ENCODE measurements around the gene KCNQ1OT1.

KCNQ1OT1 gene

DNA sequence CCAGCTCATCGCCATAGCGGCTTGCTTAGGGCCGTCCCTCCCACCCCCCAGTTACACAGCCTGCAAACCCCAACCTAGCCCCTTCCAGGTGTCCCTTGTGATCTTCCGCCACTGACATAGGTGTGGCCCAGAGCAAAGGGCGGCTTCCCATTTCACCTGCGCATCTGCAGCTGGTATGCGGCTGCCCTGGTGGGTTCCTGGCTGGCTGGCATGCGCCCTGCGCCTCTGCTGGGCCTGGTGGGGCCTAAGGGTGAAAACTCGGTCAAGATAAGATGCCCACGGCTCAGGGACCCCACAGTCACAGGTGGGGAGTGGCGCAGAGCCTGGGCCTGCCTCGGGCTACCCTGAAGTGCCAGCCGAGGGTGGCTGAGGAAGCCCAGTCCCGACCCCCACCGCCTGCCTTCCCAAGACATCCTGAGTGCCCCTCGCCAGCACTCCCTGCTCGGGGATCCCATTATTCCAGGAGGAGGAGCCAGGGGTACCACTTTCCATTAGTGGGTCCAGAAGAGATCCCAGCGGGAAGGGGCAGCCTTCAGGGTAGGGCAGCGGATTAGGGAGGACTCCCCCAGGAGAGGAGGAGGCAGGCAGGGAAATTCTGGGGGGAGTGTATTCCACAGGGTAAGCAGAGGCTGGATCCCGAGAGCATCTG lies 36.9 kb upstream of the KCNQ1OT1 start:
- DNase-seq = no peak

DNA sequence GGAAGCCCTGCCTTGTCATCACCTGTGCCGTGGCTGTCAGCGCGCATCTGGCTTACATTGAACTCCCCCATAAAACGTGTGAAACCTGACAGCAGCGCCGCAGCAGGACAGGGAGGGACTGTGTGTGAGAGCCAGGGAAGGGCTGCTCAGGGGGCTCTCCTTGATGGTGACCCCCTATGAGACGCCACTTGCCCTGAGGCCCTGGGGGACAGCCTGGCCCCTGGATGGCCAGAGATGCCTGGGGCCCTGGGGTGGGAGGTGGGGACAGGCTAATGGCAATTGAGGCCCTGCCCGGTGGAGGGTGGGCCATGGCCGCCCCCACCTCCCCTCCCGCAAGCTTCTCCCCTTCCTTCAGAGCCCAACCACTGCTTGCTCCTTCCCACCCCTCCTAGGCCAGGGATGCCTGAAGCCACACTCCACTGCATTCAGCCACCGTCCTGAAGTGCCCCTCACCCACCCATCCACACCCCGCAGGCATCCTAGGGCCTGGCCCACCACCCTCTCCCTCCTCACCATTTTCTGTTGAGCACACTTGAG lies 35.3 kb upstream of the KCNQ1OT1 start:
- no peak for DNase-seq

DNA sequence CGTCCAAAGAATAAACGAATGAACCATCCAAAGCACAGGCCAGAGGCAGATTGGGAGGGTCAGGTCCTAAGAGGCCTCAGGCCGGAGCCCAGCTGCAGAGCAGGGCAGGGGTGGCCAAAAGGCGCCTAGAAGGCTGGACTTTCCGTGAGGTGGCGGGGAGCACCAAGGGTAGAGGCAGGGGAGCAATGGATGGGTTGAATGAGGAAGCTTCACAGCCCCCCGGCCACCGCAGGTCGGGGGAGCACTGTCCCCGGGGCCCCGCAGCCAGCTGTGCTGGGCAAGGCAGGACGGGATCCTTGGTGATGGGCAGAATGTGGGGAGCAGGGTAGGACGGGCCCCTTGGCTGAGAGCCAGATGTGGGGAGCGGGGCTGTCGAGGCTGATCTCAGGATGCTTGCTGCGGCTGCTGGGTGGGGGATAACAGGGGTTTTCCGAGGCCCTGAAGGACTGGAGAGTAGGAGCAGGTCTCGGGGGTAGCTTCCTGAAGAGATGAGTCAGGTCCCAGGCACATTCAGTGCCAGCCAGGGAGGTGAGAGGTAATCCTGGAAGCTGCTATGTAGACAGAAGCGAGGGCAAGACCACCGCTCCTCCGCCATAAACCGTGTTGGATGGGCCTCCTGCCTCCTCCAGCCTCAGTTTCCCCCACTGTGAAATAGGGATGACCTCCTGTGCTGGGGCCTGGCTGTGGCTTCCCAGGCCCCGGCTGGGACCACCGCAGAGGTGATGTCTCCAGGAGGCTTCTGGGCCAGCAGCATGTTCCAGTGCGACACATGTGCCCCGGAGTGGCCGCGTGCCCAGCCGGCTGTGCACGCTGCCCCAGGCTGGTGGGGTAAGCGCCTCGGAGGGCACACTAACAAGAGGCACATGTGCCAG lies 34.6 kb upstream of the KCNQ1OT1 start:
- DNase-seq = no peak

DNA sequence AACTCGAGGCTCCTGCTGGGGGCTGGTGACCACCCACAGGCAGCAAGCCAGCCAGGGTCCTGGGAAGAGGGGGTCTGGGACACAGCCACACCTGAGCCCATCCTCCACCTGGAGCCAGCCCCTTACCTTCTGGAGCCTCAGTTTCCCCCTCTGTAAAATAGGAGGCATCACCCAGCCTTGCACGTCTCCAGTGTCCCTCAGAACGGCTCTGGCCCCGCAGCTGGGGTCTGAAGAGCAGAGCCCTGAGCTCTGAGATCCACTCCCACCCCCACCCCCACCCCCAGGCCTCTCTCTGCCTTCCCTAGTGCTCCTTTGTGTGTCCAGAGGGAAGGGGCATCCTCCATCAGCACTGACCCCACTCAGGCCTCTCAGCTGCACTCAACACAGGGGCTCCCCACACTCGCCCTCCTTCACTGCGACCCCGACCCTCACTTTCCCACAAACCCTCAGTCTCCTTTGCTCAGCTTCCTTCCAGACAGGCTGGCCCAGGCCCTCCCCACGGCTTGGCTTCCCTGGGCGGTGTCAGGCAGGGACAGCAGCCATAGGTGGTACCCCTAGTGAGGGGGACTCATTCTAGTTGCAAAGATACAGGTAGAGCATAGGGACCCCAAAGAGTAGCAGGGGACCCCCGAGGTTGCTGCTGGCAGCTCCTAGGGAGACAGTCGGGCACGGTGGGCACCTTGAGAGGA lies 33.3 kb upstream of the KCNQ1OT1 start:
- no peak for DNase-seq

DNA sequence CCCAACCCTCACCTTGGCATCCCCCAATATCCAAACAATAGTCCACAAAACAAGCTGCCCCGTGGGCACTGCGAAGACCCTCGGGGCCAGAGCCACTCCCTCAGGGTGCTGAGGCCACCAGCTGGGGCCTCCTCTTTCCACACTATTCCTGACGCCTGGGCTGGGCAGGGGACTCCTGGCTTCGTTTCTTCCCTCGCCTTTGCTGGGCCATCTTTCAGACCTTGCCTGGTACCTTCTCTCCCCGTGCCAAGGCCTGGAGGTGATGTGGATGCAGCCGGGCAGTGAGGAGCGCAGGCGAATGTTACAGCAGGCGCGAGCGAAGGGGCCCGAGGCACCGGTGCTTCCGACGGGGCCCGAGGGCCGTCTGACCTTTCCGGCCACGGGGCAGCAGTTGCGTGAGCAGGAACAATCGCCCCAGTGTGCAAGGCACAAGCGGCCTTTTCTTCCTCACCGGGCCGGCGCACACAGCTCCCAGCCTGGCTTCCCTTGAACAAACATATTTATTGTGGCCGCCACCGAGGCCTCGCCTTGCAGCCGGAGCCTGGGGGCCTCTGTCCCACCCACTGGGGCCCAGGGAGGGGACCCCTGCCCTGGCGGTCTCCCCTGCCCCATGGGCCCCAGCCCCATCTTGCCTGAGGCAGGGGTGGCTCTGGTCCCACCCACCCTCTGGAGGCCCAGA lies 32.6 kb upstream of the KCNQ1OT1 start:
- DNase-seq = no peak

DNA sequence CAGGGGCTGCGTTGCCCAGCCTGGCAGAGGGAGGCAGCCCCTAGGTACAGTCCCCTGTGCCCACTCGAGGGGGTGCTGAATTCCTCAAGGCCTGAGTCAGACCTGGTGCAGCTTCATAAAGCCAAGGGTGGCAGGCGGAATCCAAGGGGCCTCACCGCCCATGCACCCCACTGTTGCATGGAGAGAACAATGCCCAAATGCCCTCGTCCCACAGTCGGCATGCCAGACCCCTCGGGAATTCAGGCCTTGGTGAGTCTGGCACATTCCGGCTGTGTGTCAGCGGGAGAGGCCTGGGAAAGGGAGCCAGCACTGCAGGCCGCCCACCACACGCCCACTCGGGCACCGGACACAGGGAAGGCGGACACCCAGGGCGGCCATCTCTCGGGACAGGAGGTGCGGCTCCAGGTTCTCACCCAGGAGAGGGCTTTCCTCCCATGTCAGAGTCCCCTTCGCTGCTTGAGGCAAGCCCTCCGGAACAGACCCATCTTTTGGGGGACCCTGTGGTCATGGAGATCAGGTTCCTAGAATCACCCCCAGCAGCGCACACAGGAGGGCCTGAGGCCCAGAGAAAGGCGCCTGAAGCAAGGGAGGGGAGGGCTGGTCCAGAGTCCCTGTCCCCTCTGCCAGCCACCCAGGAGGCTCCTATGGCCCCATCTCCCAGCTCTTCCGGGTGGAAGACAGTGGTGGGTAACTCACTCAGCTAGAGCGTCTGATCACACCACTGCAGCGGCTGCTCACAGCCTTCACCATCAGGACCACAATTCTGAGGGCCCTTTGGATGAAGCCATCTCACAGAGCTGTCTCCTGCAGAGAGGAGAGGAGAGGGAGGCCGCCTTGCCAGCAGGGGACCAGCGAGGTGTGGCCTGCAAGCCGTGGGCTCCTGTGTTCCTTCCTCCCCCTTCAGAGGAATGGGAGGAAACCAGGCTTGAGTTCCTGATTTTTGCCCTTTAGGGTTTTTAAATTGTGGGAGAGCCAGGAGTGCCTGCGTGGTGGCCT lies 31.6 kb upstream of the KCNQ1OT1 start:
- DNase-seq = no peak

DNA sequence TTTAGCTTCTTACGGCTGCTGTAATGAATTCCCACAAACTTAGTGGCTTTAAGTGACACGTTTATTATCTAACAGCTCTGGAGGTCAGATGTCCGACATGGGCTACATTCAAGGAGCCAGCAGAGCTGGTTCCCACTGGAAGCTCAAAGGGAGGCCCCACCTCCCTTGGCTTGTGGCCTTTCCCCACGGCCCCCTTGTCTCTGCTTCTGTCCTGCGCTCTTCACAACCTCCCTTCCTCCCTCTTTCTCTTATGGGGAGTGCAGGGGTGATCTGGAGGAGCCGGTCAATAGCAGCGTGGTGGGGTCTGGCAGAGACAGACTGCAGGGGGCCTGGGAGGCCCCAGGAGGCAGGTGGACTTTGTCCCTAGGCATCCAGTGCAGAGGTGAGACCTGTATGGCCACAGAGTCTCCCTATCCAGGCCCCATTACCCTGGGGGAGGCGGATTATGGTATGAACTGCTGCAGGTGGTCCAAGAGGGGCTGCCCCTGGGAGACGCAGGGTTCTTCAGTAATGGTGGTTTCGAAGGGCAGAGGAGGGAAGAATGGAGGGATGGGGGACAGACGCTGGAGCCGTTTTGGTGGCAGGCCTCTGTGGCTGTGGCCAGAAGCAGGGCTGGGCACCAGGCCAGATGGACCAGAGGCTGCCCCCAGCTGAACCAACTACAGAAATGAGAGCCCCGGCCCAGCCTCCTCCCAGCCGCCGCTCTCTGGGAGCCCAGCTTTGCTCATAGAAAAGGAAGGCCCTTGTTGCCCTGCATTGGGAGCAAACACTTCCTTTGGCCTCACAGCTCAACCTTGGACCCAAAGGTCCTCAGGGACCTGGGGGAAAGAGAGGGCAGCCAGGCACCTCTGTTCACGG lies 30.7 kb upstream of the KCNQ1OT1 start:
- DNase-seq = no peak

DNA sequence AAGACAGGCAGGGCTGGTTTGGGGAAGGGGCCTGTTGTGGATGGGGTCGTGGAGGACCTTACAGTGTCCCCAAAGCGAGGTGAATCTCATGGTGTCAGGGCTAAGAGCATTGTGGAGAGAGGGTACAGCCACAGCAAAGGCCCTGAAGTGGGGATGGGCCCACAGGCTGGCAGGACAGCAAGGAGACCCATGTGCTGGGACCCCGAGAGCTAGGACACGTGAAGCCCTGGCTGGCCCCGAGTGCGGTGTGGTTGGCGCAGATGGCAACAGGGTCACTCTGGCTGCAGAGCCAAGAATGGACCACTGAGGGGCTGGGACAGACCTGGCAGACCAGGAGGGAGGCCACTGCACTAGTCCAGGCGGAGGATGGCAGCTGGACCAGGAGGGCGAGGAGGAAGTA lies 30.0 kb upstream of the KCNQ1OT1 start:
- DNase-seq = no peak

DNA sequence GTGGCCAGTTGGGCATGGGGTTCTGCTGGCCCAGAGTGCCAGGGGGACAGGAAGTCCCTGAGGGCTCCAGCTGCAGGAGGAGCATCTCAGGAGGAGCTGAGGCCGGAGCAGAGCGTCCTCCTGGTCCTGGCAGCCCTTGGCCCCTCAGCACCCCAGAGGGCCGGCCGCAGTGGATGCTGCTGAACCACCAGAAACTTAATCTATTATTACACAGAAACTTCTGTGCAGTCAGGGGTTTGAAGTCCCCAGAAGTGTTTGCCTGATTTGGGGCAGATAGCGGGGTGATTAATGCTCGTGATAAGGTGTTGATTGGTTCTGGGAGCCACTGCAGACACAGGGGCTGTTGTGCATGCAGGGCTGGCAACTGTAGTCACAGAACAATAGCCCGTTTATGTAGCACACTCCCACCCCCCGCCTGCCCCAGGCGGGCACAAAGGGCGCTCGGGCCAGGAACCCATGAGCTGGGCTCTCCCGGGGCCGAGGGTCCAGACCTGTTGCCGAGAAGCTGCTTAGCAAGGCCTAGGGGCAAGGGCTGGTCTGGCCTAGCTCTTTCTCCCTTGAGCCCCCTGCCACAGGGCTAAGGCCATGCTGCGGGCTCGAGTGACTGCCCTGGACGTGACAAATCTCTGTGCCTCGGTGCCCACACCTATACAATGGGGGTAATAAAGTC lies 29.0 kb upstream of the KCNQ1OT1 start:
- DNase-seq = no peak

DNA sequence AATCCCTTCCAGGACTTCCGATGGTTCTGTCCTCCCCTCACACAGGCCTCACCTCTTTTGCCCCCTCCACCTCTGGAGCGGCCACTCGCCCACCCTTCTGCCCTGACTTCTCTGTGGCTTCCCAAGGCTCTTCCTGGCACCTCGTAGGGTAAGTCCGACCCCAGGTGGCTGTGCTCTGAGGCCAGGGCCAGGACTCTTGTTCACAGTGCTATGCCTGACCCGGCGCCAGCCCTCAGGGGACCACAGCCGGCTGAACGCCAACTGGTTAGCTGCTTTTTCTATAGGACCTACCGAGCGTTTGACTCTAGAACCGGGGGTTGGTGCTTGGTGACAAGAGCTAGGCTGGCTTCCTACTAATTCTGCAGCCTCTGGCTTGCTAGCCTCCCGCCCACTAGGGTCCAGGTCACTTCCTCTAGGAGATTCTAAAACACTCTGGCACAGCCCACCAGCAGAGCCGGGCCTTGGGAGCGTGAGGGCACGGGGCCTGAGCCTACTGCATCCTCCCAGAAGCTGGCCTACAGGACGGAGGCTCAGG lies 28.4 kb upstream of the KCNQ1OT1 start:
- no peak for DNase-seq

DNA sequence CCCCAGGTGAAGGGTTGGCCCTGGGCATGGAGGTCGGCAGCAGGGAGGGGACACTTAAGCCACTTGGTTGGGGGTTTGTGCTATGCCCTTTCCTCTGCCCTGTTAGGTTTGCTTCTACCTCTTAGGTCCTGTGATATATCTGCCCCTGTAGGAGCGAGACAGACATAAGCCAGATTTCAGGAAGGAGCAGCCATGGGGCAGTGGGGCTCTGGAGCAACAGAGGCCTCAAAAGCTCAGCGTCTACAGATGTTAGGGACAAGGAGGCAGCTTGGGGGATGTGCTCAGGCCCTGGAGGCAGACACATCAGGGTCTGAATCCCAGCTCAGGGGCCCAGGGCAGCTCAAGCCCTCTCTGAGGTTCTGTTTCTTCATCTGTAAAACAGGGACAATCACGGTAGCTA lies 27.2 kb upstream of the KCNQ1OT1 start:
- no peak for DNase-seq

DNA sequence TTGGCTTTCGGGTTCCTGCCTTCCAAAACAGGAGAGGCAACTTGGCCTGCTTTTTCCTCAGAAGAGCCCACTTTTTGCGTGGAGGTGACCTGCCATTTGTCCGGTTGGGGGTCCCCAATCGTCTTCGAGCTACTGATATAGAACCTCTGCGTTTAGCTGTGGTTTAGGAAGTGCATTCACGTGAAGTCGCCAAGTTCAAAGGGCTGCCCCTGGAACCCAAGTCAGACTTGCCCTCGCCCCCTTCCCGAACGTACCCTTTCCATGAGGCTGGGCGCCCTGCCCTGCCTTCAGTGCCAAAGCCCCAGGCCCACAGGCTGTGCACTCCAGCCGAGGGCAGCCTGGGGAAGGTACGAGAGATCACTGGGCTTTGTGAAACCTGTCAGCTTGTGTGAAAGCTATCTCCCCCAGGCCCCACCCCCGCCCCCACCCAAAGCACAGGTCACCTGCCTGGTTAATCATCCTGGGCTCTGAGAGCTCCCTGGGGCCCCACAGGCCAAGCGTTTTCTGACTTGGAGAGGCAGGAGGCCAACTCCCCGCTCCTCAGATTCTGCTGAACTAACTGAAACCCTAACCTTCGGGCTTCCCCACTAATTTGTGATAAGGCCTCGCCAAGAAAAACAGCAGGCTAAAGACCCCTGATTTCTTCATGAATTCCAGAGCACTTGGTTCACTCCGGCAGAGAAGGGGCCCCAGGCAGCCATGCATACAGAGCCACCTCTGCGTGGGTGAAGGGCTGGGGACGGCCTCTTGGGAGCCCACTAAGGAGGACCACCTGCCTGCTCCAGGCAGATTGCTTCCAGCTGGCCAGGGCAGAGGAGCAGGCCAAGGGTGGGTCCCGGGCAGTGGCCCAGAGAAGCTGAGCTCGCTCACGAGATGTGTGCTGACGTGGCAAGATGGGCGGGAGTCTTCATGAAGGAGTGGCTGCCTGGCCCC lies 25.8 kb upstream of the KCNQ1OT1 start:
- DNase-seq = no peak

DNA sequence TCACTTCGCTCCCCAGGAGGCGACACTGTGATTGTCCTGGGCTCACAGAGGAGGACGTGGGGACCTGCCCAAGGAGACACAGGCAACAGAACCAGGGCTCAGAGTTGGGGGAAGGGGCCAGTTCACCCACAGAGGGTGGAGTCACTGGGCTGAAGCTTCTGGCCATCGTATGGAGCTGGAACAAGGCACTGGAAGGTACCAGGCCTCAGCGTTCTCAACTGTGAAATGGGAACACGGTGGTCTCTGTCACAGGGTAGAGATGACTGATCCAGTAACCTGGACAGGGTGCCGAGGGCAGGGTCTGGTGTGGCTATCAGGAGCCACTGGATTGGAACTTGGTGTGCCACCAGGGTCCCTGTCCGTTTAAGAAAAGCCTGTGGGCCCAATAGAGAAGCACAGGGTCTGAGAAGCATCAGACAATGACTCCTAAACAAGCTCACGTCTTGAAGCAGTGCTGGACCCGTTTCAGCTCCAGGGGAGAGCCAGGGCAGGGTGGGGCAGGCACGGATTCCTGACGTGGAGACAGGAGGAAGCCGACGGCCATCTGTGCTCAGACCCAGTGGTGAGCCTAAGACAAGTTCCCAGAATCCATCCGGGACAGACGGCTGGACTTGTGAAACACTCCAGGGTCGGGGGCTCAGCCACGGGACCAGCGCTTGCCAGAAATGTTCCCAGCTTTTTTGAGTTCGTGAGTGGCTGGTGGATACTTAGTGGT lies 25.0 kb upstream of the KCNQ1OT1 start:
- DNase-seq = no peak

DNA sequence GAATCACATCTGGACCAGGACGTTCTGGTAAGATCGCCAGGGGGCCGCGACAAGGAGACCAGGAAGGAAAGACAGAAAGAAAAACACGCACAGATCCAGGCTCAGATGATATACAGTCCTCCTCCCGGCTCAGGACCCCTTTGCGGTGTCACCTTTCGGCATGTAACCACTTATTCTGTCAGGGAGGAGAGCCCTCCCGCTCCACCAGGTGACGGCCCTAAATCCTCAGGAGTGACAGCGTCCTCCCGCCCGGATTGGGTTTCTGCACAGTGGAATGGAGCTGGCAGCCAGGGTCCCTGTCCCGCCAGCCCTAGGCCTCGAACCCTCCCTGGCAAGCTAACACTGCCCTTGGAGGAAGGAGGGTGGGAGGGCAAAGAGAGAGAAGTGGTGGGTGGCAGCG lies 24.3 kb upstream of the KCNQ1OT1 start:
- DNase-seq = no peak

DNA sequence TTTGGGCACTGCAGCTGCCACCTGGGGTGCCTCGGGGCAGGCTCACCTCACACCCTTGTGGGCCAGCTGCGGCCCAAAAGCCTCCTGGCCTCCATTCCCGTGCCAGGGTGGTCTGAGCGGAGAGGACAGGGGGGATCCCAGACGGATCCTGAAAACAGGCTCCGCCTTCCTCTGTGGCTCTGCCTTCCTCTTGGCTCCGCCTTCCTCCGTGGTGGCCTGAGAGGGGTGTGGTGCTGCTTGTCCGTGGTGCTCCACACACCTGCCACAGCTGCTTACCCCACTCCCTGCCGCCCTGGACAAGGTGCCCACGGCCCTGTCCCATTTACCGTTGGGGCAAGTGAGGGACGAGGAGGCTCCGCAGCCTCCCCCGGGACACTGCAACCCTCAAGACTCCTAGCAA lies 23.2 kb upstream of the KCNQ1OT1 start:
- no peak for DNase-seq

DNA sequence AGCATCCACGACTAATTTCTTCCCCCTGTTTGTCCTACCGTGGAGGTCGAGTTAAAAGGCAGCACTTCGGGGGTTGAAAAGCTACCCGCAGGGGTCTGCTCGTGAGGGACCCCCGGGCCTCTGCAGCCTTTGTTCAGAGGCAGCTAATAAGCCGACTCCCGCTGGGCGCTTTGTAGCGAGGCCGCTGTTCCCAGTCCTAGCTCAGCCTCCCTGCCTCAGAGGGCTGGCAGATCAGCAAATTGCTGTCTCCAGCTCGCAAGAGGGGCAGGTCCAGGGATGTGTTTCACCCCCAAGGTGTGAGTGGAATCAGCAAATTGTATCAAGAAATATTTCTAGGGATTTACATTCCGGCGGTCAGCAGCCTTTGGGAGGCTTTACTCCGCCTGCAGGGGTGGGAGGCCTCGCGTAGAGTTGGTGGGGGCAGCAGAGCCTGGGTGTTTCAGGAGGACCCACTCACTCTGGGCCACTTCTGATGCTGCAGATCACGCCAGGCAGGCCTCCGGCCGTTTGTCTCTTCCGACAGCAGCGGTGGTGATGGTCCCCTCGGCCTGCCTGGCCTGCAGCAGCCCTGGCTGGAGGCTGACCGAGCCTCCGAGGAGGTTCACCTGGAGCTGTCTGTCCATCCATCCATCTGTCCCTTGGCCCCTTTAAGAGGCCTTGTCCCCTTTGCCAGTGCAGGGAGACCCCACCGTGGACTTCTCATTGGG lies 21.6 kb upstream of the KCNQ1OT1 start:
- no peak for DNase-seq

DNA sequence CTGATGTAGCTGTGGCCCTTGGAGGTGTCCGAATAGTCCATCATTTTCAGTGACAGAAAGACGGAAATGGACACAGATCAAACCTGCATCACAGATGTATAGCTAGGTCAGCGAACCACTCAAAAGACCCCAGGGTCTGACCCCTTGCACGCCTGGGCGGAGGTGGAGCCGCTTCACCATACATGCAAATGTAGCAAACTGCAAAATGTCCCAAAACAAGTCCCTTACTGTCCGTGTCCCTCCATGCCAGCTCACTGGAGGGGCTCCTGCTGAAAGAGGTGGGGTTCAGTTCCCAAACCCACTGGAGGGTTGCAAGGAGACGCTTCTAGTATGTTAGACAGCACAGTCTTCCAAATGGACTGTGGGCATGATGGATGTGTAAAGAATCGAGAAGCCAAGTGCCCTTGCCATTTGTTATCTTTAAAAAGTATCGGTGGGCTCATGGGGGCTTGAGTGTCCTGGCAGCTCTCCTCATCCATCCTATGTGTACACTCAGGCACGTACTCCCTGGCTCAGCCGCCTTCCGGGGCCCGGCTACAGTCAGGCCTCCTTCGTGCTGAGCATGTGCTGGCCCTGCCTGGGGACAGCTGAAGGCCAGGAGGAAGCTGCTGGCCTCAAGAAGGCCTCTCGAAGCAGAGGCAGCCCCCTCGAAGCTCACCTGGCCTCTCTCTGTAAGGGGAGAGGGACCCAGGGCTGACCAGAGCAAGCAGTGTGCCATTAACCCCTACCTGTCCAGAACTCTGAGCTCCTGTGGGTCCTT lies 20.2 kb upstream of the KCNQ1OT1 start:
- no peak for DNase-seq
